SK-N-SH (cell line): ENCODE measurements around the gene DMRT1. TPM values are rescaled to one million over a fixed set of nuclear protein-coding genes. Genes with fewer than 3 reads are reported as not detected.
A peak's percentile ranks its signal among the peaks of the same experiment; 100 is the strongest.

Source experiments
- CTCF ChIA-PET: fragments of 300-600, 350-600 bp; formaldehyde crosslinking; extraction: SDS; loops from one replicate; lab custom pipeline; 2021; lab: Yijun Ruan, JAX
- POLR2A ChIA-PET: fragments of 350-600 bp; sonication (Branson Sonifier 250); formaldehyde crosslinking; extraction: SDS; loops from one replicate; lab custom pipeline; 2020; ENCODE audit warnings: antibody characterized with exemption, inconsistent platforms; lab: Yijun Ruan, JAX
- DNase-seq: peaks from one replicate; pipeline ENCODE4 v3.0.0; 2012
- H2AFZ ChIP-seq: fragments of 200-600 bp; sonication (generic); 2 replicates; pipeline ENCODE4 v1.8.1; 2016; ENCODE audit warnings: antibody characterized with exemption, mild to moderate bottlenecking, low read depth
- H3F3A ChIP-seq: fragments of 200-600 bp; sonication (generic); replicated peaks from 2 replicates; pipeline ENCODE3; 2016; ENCODE audit warnings: antibody characterized with exemption, mild to moderate bottlenecking; ENCODE audit not compliant: insufficient read depth
- H3K27ac ChIP-seq, 2 experiments: fragments of 200-500 bp in 1 of 2; fragments of 200-600 bp in 1 of 2; sonication (Bioruptor generic) in 1 of 2; sonication (generic), shearing (Covaris generic) in 1 of 2; 2 replicates each; pipeline versions ENCODE4 v1.5.1 to v1.6.1; 2014 to 2016; ENCODE audit warnings: low read depth in 2 of 2, inconsistent platforms in 1 of 2, low read length in 1 of 2, mild to moderate bottlenecking in 1 of 2, mixed read lengths in 1 of 2
- H3K27me3 ChIP-seq: fragments of 200-600 bp; sonication (generic), shearing (Covaris generic); 2 replicates; pipeline ENCODE4 v1.6.1; 2016; ENCODE audit warnings: mixed run types; ENCODE audit not compliant: insufficient read depth
- H3K36me3 ChIP-seq, 2 experiments: fragments of 200-500 bp in 1 of 2; fragments of 200-600 bp in 1 of 2; sonication (Bioruptor generic) in 1 of 2; sonication (generic) in 1 of 2; replicated peaks in 1 of 2; 2 replicates each; pipeline versions ENCODE3 to v1.5.1; 2014 to 2016; ENCODE audit warnings: low read length in 1 of 2, mild to moderate bottlenecking in 1 of 2; ENCODE audit not compliant: insufficient read depth in 2 of 2, control insufficient read depth in 1 of 2
- H3K4me1 ChIP-seq, 2 experiments: fragments of 200-500 bp in 1 of 2; fragments of 200-600 bp in 1 of 2; sonication (Bioruptor generic) in 1 of 2; sonication (generic), shearing (Covaris generic) in 1 of 2; 2 replicates each; pipeline versions ENCODE4 v1.5.1 to v1.6.1; 2014 to 2016; ENCODE audit warnings: low read depth in 1 of 2, low read length in 1 of 2, mixed run types in 1 of 2; ENCODE audit not compliant: insufficient read depth in 2 of 2, control insufficient read depth in 1 of 2
- H3K4me2 ChIP-seq: fragments of 200-600 bp; sonication (generic), shearing (Covaris generic); 2 replicates; pipeline ENCODE4 v1.6.1; 2017; ENCODE audit warnings: mixed run types
- H3K4me3 ChIP-seq, 2 experiments: fragments of 200-500 bp in 1 of 2; fragments of 200-600 bp in 1 of 2; sonication (Bioruptor generic) in 1 of 2; sonication (generic), shearing (Covaris generic) in 1 of 2; 2 replicates each; pipeline versions ENCODE4 v1.5.1 to v1.8.1; 2014 to 2016; ENCODE audit warnings: low read depth in 2 of 2, inconsistent platforms in 1 of 2, low read length in 1 of 2, mild to moderate bottlenecking in 1 of 2, mixed read lengths in 1 of 2, moderate library complexity in 1 of 2
- H3K79me2 ChIP-seq: fragments of 200-600 bp; sonication (generic); 2 replicates; pipeline ENCODE4 v1.8.1; 2017; ENCODE audit warnings: mild to moderate bottlenecking; ENCODE audit not compliant: insufficient read depth
- H3K9ac ChIP-seq: fragments of 200-600 bp; sonication (generic); 2 replicates; pipeline ENCODE4 v1.6.1; 2017; ENCODE audit warnings: mixed run types
- H3K9me2 ChIP-seq: fragments of 200-600 bp; sonication (generic); 2 replicates; pipeline ENCODE4 v1.6.1; 2017; ENCODE audit warnings: mixed run types
- H3K9me3 ChIP-seq: fragments of 200-600 bp; sonication (generic); 2 replicates; pipeline ENCODE4 v1.6.1; 2017; ENCODE audit warnings: mixed run types, mild to moderate bottlenecking, moderate library complexity
- H4K20me1 ChIP-seq: fragments of 200-600 bp; sonication (generic); 2 replicates; pipeline ENCODE4 v1.6.1; 2017; ENCODE audit warnings: mild to moderate bottlenecking, mixed run types; ENCODE audit not compliant: insufficient read depth
- CHD2 ChIP-seq: fragments of 150-350 bp; IDR thresholded peaks from 2 replicates; pipeline ENCODE4 v1.6.1; 2018; ENCODE audit warnings: low read length; ENCODE audit not compliant: partially characterized antibody
- ELF1 ChIP-seq: IDR thresholded peaks from 2 replicates; pipeline ENCODE4 v1.4.0; 2012
- EP300 ChIP-seq, 2 experiments: IDR thresholded peaks; 2 replicates each; pipeline versions ENCODE4 v1.4.0 to v1.6.1; 2012; ENCODE audit warnings: borderline replicate concordance in 1 of 2, low read depth in 1 of 2, low read length in 1 of 2
- FOSL2 ChIP-seq: IDR thresholded peaks from 2 replicates; pipeline ENCODE4 v1.4.0; 2012; ENCODE audit warnings: low read depth, mild to moderate bottlenecking, moderate library complexity, borderline replicate concordance
- FOXJ3 ChIP-seq: sonication (generic); formaldehyde crosslinking; IDR thresholded peaks from 2 replicates; pipeline ENCODE4 v1.5.1; 2020; ENCODE audit warnings: mild to moderate bottlenecking, missing genetic modification reagents
- FOXM1 ChIP-seq: IDR thresholded peaks from 2 replicates; pipeline ENCODE4 v1.4.0; 2012; ENCODE audit warnings: low read depth, mild to moderate bottlenecking
- GABPA ChIP-seq: IDR thresholded peaks from 2 replicates; pipeline ENCODE4 v1.4.0; 2012; ENCODE audit warnings: low read depth, mild to moderate bottlenecking
- MEF2A ChIP-seq: IDR thresholded peaks from 2 replicates; pipeline ENCODE4 v1.4.0; 2012; ENCODE audit warnings: low read depth, borderline replicate concordance
- NFIC ChIP-seq: IDR thresholded peaks from 2 replicates; pipeline ENCODE4 v1.4.0; 2012; ENCODE audit warnings: borderline replicate concordance
- NRF1 ChIP-seq: IDR thresholded peaks from 2 replicates; pipeline ENCODE4 v1.6.1; 2012; ENCODE audit warnings: low read depth, mild to moderate bottlenecking, low read length
- RXRA ChIP-seq: IDR thresholded peaks from 2 replicates; pipeline ENCODE4 v1.4.0; 2012; ENCODE audit warnings: low read depth, mild to moderate bottlenecking, borderline replicate concordance
- SMC3 ChIP-seq: IDR thresholded peaks from 2 replicates; pipeline ENCODE4 v1.6.1; 2012; ENCODE audit warnings: low read depth, low read length, improper control_type of control experiment
- TEAD4 ChIP-seq: IDR thresholded peaks from 2 replicates; pipeline ENCODE4 v1.4.0; 2012; ENCODE audit warnings: mild to moderate bottlenecking, borderline replicate concordance; ENCODE audit not compliant: insufficient read depth
- USF2 ChIP-seq: fragments of 150-350 bp; IDR thresholded peaks from 2 replicates; pipeline ENCODE4 v1.6.1; 2017; ENCODE audit warnings: antibody characterized with exemption, low read length, low read depth, borderline replicate concordance
- WGBS: methylation state at CpG from one replicate; pipeline ENCODE4 v1.1.6; 2017; ENCODE audit warnings: low lambda C conversion rate; 5-methylcytosine and 5-hydroxymethylcytosine counted together
- polyA plus RNA-seq, 3 experiments: library from polyadenylated mRNA; depleted of rRNA; stranded (reverse); fragments of >200 nt; gene quantifications; 2 replicates each; pipeline ENCODE4 v1.2.3, GENCODE V29; 2012

The DMRT1 gene
- polyA plus RNA-seq, 1 of the 3 experiments (the other 2 are of a cell fraction): not detected

- no peak for TF ChIP-seq SMC3
- no peak for TF ChIP-seq MEF2A
- TF ChIP-seq NFIC: no peak
- TF ChIP-seq CHD2: no peak
- TF ChIP-seq EP300 (IDR thresholded peaks at IDR 0.05; ENCODE audit: borderline replicate concordance in 1 of 2, low read depth in 1 of 2, low read length in 1 of 2): no peak
- no peak for TF ChIP-seq RXRA
- no peak for TF ChIP-seq TEAD4
- TF ChIP-seq ELF1: no peak
- no peak for TF ChIP-seq FOXM1
- TF ChIP-seq FOSL2: no peak
- no peak for TF ChIP-seq USF2
- TF ChIP-seq NRF1: no peak
- TF ChIP-seq, all 33 proteins: peak for 0
- ChIA-PET CTCF (interaction anchor here (1.4 to 1.6 kb wide), 2 partner anchors 15 to 101 kb away, joined by 4 to 5 read pairs; no protein-coding TSS in a partner anchor), POLR2A (no interaction called here)
- Histone ChIP-seq H3K9ac (no peak overlapping the region), H3F3A (no peaks in the 10 kb centered on the region), H3K4me3 (no peak overlapping the region), H3K27me3 (peaks cover 39% of the 10 kb centered on the region; the same call in 1 of the 2 replicates), H3K27ac (no peak overlapping the region), H3K4me1 (no peaks in the 10 kb centered on the region), H4K20me1 (no peaks in the 10 kb centered on the region), H3K9me2 (no peaks in the 10 kb centered on the region), H3K79me2 (no peaks in the 10 kb centered on the region), H3K4me2 (no peak overlapping the region), H2AFZ (no peak overlapping the region), H3K9me3 (no peaks in the 10 kb centered on the region), H3K36me3 (no peaks in the 10 kb centered on the region)
- 2% methylated on average over 10 of the region's 10 CpGs for whole genome bisulfite sequencing
- no peak for DNase-seq
Observed at GRCh38 chr9:908536-909205, 67.2 kb downstream of the DMRT1 start.

GRCh38 chr9:911005-911404 lies 69.5 kb downstream of the DMRT1 start:
- no peaks in the 10 kb centered on the region for H3K9me3 ChIP-seq
- no peaks in the 10 kb centered on the region for H3K9me2 ChIP-seq
- H3K4me2 ChIP-seq: no peak overlapping the region
- 12% methylated on average over 4 of the region's 4 CpGs for WGBS
- no peaks in the 10 kb centered on the region for H3K36me3 ChIP-seq
- ChIA-PET CTCF (interaction anchor here (1.4 kb wide), 1 partner anchor 98 kb away, joined by 4 read pairs; no protein-coding TSS in a partner anchor), POLR2A (no interaction called here)
- no peaks in the 10 kb centered on the region for H3F3A ChIP-seq
- no peaks in the 10 kb centered on the region for H4K20me1 ChIP-seq
- H2AFZ ChIP-seq: no peak overlapping the region
- no peak overlapping the region for H3K4me3 ChIP-seq
- H3K27me3 ChIP-seq: peaks cover 47% of the 10 kb centered on the region; the same call in 1 of the 2 replicates
- no peaks in the 10 kb centered on the region for H3K4me1 ChIP-seq
- H3K79me2 ChIP-seq: no peaks in the 10 kb centered on the region
- TF ChIP-seq FOXJ3 (CRISPR knock-in tag) (no peak), GABPA (no peak), MEF2A (no peak)
- no peak overlapping the region for H3K9ac ChIP-seq
- no peak overlapping the region for H3K27ac ChIP-seq
- peak; percentile 14 for DNase-seq
